Stimulated activated memory B cell treated with anti-CD40 and anti-IgM and Interleukin-4, amounts not matched to agents 10 μg/mL and 1 μg/mL and 100 μg/mL, for 72 hours (primary cell): ENCODE measurements around the gene BAHD1.

Source experiments
- ATAC-seq: fragments of 150-1000 bp; cut with Tn5 transposase; 2 replicates; pipeline ENCODE4 v1.10.0; 2021
- H3K27ac Mint-ChIP-seq: one replicate; pipeline ENCODE4 v1.8.0; 2022; ENCODE audit warnings: mild to moderate bottlenecking, mixed read lengths
- H3K27me3 Mint-ChIP-seq: one replicate; pipeline ENCODE4 v1.8.0; 2022; ENCODE audit warnings: mixed read lengths
- H3K36me3 Mint-ChIP-seq: one replicate; pipeline ENCODE4 v1.8.0; 2022; ENCODE audit warnings: mixed read lengths
- H3K4me1 Mint-ChIP-seq: one replicate; pipeline ENCODE4 v1.8.0; 2022; ENCODE audit warnings: mixed read lengths
- H3K4me3 Mint-ChIP-seq: one replicate; pipeline ENCODE4 v1.8.0; 2022; ENCODE audit warnings: mild to moderate bottlenecking, moderate library complexity, mixed read lengths
- H3K9me3 Mint-ChIP-seq: one replicate; pipeline ENCODE4 v1.8.0; 2022; ENCODE audit warnings: mixed read lengths

Gene BAHD1

DNA sequence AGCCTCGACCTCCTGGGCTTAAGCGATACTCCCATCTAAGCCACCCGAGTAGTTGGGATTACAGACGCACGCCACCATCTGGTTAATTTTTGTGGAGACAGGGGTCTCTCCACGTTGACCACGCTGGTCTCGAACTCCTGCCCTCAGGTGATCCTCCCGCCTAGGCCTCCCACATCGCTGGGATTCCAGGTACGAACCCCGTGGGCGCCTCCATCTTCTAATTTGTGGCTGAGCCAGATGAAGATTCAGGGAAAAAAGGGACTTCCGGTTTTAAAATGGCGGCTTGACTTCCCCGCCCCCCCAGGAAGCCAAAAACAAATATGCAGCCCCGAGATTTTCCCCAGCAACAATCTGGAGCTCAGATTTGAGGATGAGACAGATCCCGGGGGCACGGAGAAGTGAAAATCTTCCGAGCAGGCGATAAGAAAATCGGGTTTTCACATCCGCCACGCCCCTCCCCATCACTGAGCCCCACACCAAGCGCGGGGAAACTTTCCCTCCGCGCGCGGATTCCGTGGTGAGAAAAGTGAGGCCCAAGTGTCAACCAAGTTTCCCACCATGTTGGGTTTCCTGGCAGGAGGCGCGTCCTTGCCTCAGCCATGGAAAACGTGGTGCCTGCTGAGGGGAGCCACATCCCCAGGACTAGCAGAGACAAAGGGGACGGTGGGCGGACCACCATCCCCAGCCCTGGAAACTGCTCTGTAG lies 45.5 kb downstream of the BAHD1 start:
- Mint-ChIP-seq H3K4me3 (peak overlapping the region; percentile 60), H3K27me3 (peaks cover 24% of the 10 kb centered on the region), H3K9me3 (no peaks in the 10 kb centered on the region), H3K4me1 (no peaks in the 10 kb centered on the region), H3K36me3 (no peaks in the 10 kb centered on the region), H3K27ac (peak overlapping the region; percentile 58)
- no peak for ATAC-seq

DNA sequence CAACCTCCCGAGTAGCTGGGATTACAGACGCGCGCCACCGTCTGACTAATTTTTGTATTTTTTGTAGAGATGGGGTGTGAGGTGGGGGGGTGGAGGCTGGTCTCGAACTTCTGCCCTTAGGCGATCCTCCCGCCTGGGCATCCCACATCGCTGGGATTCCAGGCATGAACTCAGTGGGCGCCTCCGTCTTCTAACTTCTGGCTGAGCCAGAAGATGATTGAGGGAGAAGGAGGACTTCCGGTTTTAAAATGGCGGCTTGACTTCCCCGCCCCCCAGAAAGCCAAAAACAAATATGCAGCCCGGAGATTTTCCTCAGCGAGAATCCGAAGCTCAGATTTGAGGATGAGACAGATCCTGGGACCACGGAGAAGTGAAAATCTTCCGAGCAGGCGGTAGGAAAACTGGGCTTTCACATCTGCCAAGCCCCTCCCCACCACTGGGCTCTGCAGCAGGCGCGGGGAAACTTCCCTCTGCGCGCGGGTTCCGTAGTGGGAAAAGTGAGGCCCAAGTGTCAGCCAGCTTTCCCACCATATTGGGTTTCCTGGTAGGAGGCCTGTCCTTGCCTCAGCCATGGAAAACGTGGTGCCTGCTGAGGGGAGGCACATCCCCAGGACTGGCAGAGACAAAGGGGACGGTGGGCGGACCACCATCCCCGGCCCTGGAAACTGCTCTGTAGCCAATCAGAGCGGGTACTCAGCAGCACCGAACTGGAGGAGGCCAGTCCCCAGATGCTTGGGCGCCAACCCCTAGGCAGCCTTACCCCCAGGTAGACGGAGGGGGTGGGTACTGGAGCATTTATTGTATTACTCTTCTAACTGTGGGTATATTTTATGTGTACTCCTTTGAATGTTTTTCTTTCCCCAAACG lies 47.3 kb downstream of the BAHD1 start:
- no peaks in the 10 kb centered on the region for H3K9me3 Mint-ChIP-seq
- H3K36me3 Mint-ChIP-seq: no peaks in the 10 kb centered on the region
- no peak overlapping the region for H3K27ac Mint-ChIP-seq
- no peak for ATAC-seq
- no peak overlapping the region for H3K4me3 Mint-ChIP-seq
- H3K27me3 Mint-ChIP-seq: peaks cover 15% of the 10 kb centered on the region
- H3K4me1 Mint-ChIP-seq: no peaks in the 10 kb centered on the region

DNA sequence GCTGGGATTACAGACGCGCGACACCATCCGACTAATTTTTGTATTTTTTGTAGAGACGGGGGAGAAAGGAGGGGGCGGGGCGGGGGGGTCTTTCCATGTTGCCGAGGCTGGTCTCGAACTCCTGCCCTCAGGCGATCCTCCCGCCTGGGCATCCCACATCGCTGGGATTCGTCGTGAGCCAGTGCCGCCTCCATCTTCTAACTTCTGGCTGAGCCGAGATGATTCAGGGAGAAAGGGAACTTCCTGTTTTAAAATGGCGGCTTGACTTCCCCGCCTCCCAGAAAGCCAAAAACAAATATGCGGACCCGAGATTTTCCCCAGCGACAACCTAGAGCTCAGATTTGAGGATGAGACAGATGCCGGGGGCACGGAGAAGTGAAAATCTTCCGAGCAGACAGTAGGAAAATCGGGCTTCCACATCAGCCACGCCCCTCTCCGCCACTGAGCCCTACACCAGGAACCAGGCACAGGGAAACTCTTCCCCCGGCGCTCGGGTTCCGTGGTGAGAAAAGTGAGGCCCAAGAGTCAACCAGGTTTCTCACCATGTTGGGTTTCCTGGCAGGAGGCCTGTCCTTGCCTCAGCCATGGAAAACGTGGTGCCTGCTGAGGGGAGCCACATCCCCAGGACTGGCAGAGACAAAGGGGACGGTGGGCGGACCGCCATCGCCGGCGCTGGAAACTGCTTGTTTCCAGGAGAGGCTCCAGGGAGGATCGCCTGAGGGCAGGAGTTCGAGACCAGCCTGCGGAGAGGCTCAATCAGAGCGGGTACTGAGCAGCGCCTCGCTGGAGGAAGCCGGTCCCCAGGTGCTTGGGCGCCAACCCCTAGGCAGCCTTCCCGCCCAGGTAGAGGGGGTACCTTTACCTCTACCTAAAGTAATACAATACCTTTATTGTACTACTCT lies 48.8 kb downstream of the BAHD1 start:
- H3K27ac Mint-ChIP-seq: no peak overlapping the region
- peaks cover 13% of the 10 kb centered on the region for H3K4me1 Mint-ChIP-seq
- no peaks in the 10 kb centered on the region for H3K36me3 Mint-ChIP-seq
- H3K9me3 Mint-ChIP-seq: no peaks in the 10 kb centered on the region
- ATAC-seq: no peak
- peaks cover 13% of the 10 kb centered on the region for H3K27me3 Mint-ChIP-seq
- H3K4me3 Mint-ChIP-seq: no peak overlapping the region

DNA sequence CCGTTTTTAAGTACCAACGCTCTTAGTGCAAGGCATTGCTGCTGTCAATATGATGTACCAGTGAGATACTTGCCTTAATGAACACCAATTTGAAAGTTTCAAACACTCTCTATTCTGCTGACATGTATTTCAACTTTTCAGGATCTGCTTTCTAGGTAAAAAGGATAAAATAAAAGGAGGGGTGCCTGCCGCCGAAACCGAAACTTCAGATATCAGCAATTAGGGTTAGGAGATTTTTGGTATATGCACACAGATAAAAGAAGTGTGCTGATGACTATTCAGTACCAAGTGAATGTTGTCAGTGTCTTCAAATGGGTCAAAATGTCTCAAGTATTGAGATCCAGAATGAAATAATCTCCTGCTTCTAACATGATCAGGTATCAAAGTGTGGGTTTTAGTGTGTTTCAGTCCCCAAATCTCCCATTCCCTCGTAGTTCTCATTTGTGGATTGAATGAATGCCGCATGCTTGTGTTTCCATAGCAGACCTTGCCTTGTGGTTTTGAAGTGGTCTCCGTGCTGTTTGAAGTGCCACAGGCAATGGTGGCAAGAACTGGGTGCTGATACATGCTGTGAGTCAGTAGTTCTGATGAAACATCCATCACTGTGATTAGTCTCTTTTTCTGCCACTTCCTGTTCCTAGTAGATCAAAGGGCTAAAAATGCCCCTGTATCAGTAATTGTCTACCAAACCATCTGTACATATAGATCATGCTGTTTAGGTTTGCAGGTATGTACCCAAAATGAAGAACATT lies 52.5 kb downstream of the BAHD1 start:
- no peak overlapping the region for H3K27ac Mint-ChIP-seq
- no peaks in the 10 kb centered on the region for H3K36me3 Mint-ChIP-seq
- peaks cover 13% of the 10 kb centered on the region for H3K4me1 Mint-ChIP-seq
- H3K27me3 Mint-ChIP-seq: peaks cover 23% of the 10 kb centered on the region
- ATAC-seq: no peak
- no peaks in the 10 kb centered on the region for H3K9me3 Mint-ChIP-seq
- H3K4me3 Mint-ChIP-seq: no peak overlapping the region

DNA sequence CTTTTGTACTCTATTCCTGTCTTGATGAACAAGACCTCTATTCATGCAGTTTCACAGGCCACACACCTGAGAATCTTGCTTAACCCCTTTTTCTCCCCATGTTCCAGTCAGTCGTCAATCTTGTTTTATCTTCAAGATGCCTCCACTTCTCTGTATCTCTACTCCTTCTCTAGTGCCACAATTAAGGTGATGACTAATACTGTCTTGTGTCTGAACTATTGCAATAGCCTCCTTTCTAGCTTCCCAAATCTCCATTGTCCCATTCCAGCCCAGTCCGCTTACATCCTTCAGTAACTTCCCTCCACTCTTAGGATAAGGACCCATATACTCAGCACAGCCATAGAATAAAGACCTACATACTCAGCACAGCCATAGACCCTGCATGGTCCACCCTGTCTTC lies 54.8 kb downstream of the BAHD1 start:
- Mint-ChIP-seq H3K36me3 (no peaks in the 10 kb centered on the region), H3K4me3 (no peak overlapping the region), H3K4me1 (peaks cover 13% of the 10 kb centered on the region), H3K9me3 (no peaks in the 10 kb centered on the region), H3K27me3 (peaks cover 32% of the 10 kb centered on the region), H3K27ac (no peak overlapping the region)
- no peak for ATAC-seq

DNA sequence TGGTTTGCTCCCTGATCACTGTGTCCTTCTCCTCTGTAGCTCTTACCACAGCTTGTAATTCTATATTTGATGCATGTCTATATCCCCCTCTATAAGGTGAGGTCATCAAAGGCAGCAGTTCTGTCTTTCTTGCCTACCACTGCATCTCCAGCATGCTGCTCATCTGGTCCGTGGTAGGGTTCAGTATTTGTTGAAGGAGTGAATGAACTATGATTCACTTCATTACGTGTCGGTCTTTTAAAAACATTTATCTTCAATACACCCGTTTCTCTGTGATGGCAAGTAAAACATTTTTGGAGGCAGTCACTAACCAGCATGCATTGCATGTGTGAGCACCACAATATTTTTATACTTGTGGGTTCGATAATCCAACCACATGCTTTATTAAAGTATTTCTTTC lies 57.7 kb downstream of the BAHD1 start:
- Mint-ChIP-seq H3K9me3 (no peaks in the 10 kb centered on the region), H3K27me3 (peaks cover 47% of the 10 kb centered on the region), H3K27ac (no peak overlapping the region), H3K36me3 (no peaks in the 10 kb centered on the region), H3K4me1 (peaks cover 9% of the 10 kb centered on the region), H3K4me3 (no peak overlapping the region)
- ATAC-seq: no peak

DNA sequence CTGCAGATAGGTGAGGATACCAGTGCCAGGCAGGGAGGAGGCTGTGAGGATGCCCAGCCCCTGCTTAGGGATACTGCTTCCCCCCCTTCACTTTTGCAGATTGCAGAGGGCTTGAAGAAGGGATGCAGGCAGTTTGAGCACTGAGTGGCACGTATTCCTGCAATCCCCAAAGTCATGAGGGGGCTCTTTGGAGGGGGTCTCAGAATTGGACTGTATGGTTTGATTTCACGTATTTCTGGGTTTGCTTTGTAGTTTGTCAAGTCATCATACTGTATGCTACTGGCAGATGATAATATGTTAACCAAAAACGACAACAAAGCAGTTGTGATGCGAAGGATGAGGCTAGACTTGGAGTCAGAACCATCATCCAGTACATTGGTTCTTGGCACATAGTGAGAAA lies 58.1 kb downstream of the BAHD1 start:
- Mint-ChIP-seq H3K4me3 (no peak overlapping the region), H3K27ac (no peak overlapping the region), H3K27me3 (peaks cover 47% of the 10 kb centered on the region), H3K9me3 (no peaks in the 10 kb centered on the region), H3K36me3 (no peaks in the 10 kb centered on the region), H3K4me1 (peaks cover 5% of the 10 kb centered on the region)
- ATAC-seq: no peak

DNA sequence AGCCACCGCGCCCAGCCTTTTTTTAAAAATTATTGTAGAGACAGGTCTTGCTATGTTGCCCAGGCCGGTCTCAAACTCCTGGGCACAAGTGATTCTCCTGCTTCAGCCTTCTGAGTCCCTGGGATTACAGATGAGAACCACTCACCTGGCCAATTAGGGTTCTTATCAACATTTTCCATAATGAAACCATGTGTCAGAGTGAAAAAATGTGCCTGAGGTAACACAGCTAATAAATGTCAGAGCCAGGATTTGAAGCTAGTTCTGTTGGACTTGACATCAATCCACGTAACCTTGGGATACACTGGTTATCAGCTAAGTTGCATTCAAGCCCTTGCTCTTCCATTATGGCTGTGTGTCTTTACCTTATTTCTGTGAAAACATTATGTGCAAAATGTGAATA lies 59.2 kb downstream of the BAHD1 start:
- no peak for ATAC-seq
- no peak overlapping the region for H3K27ac Mint-ChIP-seq
- H3K36me3 Mint-ChIP-seq: no peaks in the 10 kb centered on the region
- H3K9me3 Mint-ChIP-seq: no peaks in the 10 kb centered on the region
- H3K27me3 Mint-ChIP-seq: peaks cover 54% of the 10 kb centered on the region
- H3K4me3 Mint-ChIP-seq: no peak overlapping the region
- H3K4me1 Mint-ChIP-seq: no peaks in the 10 kb centered on the region

DNA sequence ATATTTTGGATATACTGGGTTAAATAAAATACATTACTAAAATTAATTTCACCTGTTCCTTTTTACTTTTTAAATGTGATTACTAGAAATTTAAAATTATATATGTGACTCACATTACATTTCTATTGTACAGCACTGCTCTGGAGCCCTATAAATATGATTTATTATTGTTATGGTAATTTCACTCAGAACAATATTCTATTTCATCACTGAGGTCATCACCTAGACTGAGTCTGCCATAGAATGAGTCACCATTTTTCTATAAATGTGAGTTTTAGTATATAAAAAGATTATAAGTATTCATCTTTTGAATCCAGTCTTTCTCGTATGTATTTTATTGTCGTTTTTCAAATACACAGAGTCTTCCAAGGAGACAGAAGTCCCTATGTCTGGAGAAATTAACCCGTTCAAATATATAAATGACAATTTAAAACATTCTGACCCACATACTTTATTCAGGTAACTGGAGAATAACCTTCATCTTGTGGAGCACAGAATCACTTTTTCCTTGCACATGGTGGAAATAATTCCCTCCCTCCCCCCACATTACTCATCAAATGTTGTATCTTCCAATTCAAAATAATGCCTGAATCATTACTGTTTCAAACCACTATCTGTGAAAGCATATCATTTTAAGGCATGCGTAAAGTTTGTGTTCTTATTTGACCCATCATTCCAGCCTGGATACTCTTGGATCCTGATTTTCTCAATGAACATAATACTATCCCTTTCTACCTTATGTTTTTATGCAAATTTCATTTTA lies 60.0 kb downstream of the BAHD1 start:
- no peaks in the 10 kb centered on the region for H3K4me1 Mint-ChIP-seq
- no peaks in the 10 kb centered on the region for H3K36me3 Mint-ChIP-seq
- no peak overlapping the region for H3K27ac Mint-ChIP-seq
- no peaks in the 10 kb centered on the region for H3K9me3 Mint-ChIP-seq
- no peak for ATAC-seq
- H3K27me3 Mint-ChIP-seq: peaks cover 49% of the 10 kb centered on the region
- H3K4me3 Mint-ChIP-seq: no peak overlapping the region

DNA sequence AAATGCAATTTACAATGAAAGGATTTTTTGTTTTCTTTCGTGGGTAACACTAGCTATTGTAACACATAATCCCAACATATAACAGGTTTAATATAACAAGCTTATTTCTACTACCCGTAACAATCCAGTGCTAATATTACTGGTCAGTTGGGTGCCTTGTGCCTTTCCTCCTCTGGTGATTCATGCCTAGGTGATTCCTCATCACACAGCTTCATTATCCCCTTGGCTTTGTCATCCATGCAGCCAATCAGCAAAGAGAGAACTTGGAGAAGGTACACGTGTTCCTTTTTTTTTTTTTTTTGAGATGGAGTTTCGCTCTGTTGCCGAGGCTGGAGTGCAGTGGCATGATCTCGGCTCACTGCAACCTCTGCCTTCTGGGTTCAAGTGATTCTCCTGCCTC lies 60.7 kb downstream of the BAHD1 start:
- ATAC-seq: no peak
- peaks cover 46% of the 10 kb centered on the region for H3K27me3 Mint-ChIP-seq
- H3K9me3 Mint-ChIP-seq: no peaks in the 10 kb centered on the region
- H3K4me1 Mint-ChIP-seq: peaks cover 1% of the 10 kb centered on the region
- no peak overlapping the region for H3K27ac Mint-ChIP-seq
- H3K36me3 Mint-ChIP-seq: no peaks in the 10 kb centered on the region
- no peak overlapping the region for H3K4me3 Mint-ChIP-seq

DNA sequence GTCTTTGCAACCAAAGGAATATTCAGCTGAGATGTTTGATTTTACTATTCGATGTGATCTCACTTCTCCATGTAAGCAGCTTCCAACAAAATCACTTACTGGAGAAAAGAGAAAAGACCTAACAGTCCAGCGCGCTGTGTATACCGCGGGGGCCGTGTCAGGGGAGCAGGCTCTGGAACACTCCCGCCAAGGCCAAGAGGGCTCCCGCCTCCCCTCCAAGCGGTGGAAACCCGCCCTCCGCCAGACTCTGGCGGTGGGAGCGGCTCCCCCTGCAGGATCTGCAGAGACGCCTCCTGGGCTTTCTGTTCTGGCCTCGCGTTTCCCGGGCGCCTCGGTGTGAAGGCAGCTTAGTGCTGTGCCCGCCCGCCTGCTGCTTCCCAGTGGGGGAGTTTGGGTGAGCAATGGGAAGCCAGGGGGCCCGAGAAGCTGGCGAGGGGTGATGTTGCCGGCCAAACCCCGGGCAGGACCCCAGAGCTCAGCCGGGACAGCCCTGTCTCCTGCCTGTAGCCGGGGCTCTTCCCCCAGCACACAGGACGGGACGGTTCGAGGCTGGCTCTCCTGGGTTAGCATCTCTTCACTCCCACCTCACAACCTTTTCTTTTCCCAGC lies 66.3 kb downstream of the BAHD1 start:
- peaks cover 29% of the 10 kb centered on the region for H3K4me1 Mint-ChIP-seq
- H3K9me3 Mint-ChIP-seq: no peaks in the 10 kb centered on the region
- peaks cover 38% of the 10 kb centered on the region for H3K27me3 Mint-ChIP-seq
- no peak overlapping the region for H3K27ac Mint-ChIP-seq
- peak; percentile 59 for ATAC-seq
- no peaks in the 10 kb centered on the region for H3K36me3 Mint-ChIP-seq
- H3K4me3 Mint-ChIP-seq: peak overlapping the region; percentile 45

DNA sequence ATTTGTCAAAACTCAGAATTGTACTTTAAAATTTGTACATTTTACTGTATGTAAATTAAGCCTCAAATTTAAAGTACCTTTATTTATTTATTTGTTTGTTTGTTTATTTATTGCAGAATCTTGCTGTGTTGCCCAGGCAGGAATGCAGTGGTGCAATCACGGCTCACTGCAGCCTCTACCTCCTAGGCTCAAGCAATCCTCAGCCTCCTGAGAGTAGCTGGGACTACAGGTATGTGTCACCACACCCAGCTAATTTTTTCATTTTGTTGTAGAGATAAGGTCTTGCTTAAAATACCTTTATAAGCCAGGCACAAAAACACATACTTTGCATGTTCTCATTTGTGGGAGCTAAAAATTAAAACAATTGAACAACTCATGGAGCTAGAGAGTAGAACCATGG lies 67.5 kb downstream of the BAHD1 start:
- Mint-ChIP-seq H3K36me3 (no peaks in the 10 kb centered on the region), H3K4me3 (no peak overlapping the region), H3K27me3 (peaks cover 27% of the 10 kb centered on the region), H3K27ac (no peak overlapping the region), H3K4me1 (peaks cover 34% of the 10 kb centered on the region), H3K9me3 (no peaks in the 10 kb centered on the region)
- ATAC-seq: no peak

DNA sequence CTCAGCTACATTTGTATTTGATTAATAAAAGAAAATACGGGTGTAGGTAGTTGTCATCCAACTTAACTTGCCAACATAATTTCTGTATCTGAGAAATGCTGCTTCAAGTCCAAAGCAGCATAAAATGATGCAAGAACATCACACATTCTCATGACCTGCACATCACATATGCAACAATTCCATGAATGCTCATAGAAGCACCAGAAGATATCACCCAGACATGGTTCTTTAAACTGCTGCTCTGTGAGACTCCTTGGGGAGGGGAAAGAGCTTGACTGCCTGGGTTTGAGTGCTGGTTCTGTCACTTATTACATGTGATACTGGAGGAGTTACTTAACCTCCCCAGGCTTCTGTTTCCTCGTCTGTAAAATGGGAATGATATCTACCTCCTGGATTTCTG lies 69.4 kb downstream of the BAHD1 start:
- peaks cover 34% of the 10 kb centered on the region for H3K4me1 Mint-ChIP-seq
- peak overlapping the region; percentile 57 for H3K4me3 Mint-ChIP-seq
- H3K27me3 Mint-ChIP-seq: peaks cover 16% of the 10 kb centered on the region
- no peak overlapping the region for H3K27ac Mint-ChIP-seq
- H3K36me3 Mint-ChIP-seq: no peaks in the 10 kb centered on the region
- no peak for ATAC-seq
- no peaks in the 10 kb centered on the region for H3K9me3 Mint-ChIP-seq

DNA sequence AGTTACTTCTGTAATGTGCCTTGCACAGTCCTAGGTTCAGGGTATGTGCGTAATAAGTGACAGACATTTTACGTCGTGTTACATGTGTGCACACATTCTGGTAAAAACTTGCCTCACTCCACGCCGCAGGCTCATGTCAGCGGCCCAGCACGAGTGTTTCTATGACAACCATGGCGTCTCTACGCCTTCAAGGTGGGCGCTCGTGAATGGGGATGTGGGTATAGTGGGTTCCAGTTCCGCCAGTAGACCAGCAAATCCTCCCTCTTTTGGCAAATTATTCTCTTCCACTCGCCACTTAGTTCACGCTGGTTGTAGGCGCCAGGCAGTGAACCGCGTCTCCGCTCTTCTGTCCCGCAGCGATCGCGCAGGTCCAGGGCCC lies 70.3 kb downstream of the BAHD1 start:
- Mint-ChIP-seq H3K27ac (peak overlapping the region; percentile 81), H3K27me3 (peaks cover 16% of the 10 kb centered on the region), H3K9me3 (no peaks in the 10 kb centered on the region), H3K36me3 (no peaks in the 10 kb centered on the region), H3K4me1 (peaks cover 34% of the 10 kb centered on the region), H3K4me3 (peak overlapping the region; percentile 82)
- peak; percentile 85 for ATAC-seq
